ENCODE results near the gene GDPD1.

- TF ChIP-seq FOXK1 (CRISPR knock-in tag; IDR thresholded peaks at IDR 0.05; ENCODE audit: borderline replicate concordance) (no peak), ZNF584 (CRISPR knock-in tag; IDR thresholded peaks at IDR 0.05; ENCODE audit: low read depth) (no peak), FOS (IDR thresholded peaks at IDR 0.05; ENCODE audit: extremely low read depth, insufficient read length) (no peak), EZH2 (IDR thresholded peaks at IDR 0.05; ENCODE audit: borderline replicate concordance, low read depth, low read length) (no peak), CBX2 (IDR thresholded peaks at IDR 0.05; ENCODE audit: insufficient read depth, low read length, poor library complexity, severe bottlenecking) (no peak)
- TF ChIP-seq, protein P1, sequence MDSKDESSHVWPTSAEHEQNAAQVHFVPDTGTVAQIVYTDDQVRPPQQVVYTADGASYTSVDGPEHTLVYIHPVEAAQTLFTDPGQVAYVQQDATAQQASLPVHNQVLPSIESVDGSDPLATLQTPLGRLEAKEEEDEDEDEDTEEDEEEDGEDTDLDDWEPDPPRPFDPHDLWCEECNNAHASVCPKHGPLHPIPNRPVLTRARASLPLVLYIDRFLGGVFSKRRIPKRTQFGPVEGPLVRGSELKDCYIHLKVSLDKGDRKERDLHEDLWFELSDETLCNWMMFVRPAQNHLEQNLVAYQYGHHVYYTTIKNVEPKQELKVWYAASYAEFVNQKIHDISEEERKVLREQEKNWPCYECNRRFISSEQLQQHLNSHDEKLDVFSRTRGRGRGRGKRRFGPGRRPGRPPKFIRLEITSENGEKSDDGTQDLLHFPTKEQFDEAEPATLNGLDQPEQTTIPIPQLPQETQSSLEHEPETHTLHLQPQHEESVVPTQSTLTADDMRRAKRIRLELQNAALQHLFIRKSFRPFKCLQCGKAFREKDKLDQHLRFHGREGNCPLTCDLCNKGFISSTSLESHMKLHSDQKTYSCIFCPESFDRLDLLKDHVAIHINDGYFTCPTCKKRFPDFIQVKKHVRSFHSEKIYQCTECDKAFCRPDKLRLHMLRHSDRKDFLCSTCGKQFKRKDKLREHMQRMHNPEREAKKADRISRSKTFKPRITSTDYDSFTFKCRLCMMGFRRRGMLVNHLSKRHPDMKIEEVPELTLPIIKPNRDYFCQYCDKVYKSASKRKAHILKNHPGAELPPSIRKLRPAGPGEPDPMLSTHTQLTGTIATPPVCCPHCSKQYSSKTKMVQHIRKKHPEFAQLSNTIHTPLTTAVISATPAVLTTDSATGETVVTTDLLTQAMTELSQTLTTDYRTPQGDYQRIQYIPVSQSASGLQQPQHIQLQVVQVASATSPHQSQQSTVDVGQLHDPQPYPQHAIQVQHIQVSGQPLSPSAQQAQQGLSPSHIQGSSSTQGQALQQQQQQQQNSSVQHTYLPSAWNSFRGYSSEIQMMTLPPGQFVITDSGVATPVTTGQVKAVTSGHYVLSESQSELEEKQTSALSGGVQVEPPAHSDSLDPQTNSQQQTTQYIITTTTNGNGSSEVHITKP (IDR thresholded peaks at IDR 0.05; ENCODE audit: partially characterized antibody): no peak
These were observed 69.6 kb downstream of the GDPD1 start for GRCh38 chr17:59289981-59290301.

Data from K562 (cell line).